ENCODE data around the gene GP9.

The GP9 gene

DNA sequence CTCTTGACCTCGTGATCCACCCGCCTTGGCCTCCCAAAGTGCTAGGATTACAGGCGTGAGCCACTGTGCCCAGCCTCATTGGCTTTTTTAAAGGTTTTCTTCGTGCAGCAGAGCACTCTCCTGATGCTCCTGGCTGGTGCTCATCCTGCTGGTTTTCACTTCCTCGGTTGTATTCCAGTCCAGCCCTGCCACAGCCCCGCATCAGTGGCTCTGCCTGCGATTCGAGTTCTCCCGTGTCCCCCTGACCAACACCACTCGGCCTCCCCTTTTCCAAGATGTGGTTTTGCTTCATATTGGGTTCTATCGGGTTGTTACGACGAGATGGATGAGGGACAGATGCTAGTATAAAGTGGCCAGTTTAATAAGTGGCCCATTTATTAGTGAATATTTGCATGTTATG is 31.7 kb upstream of the GP9 start:
- no peak for DNase-seq (ENCODE audit: low read depth, low spot score)

DNA sequence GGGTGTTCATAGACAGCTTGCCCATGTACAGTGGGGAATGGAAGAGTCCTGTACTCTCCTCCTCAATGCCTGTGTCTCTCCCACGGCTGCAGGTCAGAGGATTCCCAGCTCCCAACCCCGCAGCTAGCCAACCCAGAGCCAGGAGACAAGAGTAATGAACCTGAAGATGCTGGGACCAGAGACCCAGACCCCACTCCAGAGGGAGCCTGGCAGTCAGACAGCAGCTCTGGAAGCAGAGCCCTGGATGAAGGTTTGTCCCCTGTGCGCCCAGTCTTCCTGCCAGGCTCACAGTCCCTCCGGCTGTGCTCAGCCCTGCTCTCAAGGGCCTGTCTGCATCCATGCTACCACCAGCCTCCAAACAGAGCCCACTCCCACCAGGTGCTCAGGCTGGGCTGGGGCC is 30.0 kb upstream of the GP9 start:
- DNase-seq (ENCODE audit: low read depth, low spot score): no peak

DNA sequence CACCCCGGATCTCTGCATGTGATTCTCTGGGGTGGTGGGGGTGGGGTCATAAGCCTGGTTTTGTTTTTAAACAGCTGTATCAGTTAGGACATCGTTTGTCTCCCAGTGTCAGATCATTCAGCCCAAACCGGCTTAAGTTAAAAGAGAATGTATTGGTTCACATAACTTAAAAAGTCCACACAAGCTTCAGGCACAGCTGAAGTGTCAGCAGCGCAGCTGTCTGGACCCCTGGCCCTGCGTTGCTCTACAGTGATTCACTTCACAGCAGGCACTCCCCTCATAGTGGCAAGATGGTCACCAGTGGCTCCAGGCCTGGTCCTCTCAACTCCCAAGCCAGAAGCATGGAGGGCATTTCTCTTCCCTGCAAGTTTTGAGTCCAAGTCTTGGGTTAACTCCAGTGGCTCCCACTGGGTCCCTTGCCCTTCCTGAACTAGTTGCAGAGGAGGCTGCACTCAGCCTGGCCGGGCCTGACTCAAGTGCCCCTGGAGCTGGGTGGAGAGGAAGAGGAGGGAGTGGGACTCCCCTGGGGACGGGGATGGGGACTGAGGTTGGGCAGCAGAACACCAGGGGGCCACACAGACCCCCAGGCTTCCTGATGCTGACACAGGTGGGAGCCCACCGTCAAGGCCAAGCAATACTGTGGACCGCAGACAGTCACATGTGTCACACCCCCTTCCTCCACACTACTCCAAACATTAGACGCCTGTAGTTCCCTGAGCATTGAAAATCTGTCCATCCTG is 28.9 kb upstream of the GP9 start:
- DNase-seq (ENCODE audit: low read depth, low spot score): no peak

DNA sequence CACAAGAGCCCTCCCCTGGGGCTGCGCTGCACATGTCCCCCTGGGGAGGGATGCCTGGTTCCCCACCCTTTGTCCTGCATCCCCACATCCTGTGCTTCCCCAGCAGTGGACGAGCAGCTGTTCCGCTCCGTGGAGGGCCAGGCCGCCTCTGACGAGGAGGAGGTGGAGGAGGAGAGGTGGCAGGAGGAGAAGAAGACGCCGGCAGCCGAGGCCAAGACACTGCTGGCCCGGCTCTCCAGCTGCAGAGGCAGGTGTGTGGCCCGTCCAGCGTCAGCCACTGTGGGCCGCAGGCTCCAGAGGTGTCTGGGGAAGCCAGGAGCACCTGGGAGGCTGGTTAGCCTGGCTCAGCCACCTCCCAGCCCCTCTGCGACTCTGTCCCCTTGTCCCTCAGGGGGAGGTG is 27.9 kb upstream of the GP9 start:
- no peak for DNase-seq (ENCODE audit: low read depth, low spot score)

DNA sequence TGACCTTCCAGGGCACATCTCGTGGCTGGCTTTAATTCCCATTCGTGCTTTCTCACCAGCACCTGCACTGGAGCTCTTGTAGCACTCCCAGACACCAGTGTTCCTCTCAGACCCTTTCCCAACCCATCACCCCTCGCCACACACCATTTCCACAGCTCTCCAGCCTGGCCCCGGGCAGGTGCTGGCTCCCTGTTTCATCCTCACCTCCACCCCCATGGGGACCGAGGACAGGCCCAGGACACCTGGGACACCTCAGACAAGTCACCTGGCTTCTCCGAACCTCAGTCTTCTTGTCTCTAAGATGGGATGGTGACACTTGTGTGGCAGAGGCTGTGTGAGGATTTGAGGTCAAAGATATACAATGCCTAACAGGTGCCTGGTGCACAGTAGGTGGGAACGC is 27.4 kb upstream of the GP9 start:
- no peak for DNase-seq (ENCODE audit: low read depth, low spot score)

DNA sequence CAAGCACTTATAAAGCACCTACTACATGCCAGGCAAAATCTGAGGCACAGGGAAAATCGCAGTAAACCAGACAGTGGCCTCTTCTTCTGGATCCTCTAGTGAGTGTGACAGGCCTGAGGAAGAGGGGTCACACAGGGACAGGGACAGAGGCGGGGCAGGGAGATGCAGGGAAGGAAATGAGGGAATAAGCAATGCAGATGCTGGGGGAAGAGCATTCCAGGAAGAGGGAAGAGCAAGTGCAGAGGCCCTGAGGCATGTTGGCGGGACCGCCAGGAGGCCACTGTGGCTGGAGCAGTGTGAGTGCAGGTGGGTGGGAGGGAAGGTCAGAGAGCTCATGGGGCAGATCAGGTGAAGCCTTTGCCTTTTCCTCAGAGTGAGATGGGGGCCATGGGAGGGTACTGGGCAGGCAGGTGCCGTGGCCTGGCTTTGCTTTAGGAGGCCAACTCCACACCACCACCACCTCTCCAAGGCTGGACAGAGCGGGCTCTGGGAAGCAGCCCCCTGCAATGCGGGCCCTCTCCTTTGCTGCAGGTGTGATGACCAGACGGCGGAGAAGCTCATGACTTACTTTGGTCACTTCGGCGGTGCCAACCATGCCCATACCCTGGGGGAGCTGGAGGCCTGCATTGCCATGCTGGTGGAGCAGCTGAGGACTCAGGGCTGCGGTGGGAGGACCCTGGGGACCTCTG is 26.8 kb upstream of the GP9 start:
- no peak for DNase-seq (ENCODE audit: low read depth, low spot score)

DNA sequence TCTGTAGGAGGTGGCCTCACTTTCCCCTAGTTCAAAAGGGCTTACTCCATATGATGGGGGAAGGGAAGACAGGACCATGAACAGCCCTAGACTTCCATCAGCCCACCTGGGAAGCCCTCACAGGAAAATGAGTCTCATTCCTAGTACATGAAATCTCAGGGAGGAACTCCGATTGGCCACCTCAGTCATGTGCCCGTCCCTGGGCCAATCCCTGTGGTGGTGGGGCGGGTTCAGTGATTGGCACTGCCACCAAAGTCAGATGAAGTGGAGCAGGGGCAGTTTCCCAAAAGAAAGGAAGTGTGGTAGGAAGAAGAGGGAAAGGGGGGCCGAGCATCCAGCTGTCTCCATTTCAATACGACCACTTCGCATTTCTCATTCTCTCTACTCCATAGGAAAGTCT is 25.9 kb upstream of the GP9 start:
- DNase-seq (ENCODE audit: low read depth, low spot score): no peak

DNA sequence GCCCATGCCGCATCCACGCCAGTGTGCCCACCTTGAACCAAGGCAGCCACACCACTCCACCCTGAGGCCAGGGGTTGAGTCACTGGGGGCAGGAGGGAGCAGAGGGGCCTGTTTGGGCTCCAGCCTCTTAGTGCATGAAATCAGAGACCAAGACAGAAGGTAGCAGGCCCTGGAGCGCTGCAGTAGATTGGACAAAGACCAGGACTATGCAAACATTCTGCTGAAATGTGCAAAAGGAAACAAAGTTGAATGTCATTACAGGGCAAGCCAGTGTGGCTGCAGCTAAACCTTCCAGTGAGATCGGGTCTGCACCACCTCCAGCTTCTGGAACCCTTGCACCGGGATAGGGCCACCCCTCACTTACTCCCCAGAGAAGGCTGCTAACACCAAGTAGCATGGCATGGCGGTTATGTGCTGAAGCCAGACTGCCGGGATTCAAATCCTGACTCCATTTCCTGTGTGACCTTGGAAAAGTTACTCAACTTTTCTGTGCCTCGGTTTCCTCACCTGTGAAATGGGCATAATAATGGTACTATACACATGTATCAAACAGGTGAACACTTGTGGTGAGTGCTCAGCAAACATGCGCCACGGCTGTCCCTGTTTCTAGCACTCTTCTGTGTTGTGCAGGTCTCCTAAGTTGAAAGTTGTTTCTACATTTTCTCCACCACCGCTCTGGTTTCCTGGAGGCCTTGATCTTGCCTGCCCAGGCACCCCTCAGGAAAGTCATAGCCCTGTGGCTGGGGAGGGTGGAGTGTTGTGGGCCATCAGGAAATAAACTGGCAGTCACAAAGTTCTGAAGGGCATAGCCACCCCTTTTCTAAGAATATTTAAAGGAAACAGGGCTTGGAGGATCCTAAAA is 25.0 kb upstream of the GP9 start:
- no peak for DNase-seq (ENCODE audit: low read depth, low spot score)

DNA sequence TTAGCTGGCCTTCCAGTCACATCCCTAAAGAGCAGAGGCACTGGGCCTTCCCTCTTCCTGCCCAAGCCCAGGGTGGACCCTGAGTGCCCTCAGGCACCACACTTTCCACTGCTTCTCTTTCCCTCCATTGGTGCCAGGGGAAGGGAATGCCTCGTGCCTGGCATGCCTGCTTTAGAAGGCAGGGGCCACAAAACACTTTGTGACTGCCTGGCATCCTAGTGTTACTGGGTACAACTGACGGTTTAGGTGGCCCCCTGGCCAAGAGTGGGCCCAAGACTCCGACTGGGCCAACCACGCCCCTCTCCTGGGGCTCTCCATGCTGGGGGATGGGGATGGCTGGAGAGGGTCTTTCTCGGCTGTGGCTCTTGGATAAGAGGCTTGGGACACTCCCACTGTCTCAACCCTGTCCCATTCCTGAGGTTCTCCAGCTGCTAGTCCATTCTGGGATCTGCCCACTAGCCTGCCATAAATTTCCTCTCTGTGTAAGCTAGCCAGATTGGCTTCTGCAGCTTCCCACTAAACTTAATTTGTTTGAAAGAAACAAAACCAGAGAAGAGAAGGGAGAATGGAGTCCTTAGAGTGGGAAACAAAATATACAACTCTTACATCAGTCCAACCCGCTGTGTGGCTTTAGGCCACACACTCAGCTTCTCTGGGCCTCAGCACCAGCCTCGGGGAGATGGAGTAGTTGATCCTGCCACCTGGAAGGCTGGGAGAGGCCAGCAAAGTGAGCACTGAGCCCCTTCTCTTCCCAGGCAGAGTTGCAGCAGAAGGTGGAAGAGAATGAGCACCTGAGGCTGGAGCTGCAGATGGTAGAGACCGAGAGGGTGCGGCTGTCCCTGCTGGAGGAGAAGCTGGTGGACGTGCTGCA is 24.1 kb upstream of the GP9 start:
- DNase-seq (ENCODE audit: low read depth, low spot score): no peak

DNA sequence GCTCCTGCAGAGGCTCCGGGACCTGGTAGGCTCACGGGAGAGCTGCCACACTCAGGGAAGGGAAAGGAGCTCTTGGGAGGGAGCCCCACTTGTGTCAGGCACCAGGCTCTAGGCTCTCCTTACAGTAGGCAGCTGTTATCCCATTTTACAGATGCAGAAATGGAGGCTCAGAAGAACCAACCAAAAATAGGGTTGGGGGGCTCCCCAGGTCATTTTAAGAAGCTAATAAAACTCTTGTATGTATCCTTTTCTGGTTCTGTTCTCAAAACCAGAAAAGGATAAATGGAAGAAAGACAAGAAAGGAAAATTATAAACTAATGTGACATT is 23.5 kb upstream of the GP9 start:
- DNase-seq (ENCODE audit: low read depth, low spot score): no peak

DNA sequence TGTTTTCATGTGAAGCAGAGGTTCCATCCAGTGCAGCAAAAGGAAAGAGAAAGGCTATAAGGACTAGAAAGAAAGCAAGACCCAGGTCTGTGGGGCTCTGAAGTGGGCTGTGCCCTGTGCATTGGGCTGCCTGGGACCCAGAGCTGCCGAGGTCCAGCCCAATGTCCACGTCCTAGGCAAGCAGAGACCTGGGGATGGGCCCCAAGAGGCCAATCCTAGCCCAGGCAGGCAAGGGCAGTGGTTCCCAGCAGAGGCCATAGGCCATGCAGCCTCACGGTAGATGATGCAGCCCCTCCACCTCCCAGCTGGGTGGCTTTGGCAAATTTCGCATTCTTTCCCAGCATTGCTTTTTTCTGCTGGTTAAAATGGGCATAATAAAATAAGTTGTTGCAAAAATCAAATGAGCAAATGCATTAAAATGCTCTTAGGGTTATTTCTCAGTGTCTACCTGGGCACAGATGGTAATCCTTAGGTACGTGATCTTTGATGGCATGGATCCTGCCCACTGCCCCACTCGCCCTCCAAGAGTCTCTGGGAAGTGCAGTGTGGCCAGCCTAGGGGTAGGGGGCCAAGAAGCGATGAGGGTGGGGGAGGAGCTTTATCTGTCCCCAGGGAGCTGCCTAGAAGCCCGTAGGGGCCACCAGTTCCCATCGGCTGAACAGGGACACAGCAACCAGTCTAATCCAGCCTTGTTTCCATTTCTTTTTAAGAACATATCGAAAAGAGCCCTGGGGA is 22.3 kb upstream of the GP9 start:
- DNase-seq (ENCODE audit: low read depth, low spot score): no peak

DNA sequence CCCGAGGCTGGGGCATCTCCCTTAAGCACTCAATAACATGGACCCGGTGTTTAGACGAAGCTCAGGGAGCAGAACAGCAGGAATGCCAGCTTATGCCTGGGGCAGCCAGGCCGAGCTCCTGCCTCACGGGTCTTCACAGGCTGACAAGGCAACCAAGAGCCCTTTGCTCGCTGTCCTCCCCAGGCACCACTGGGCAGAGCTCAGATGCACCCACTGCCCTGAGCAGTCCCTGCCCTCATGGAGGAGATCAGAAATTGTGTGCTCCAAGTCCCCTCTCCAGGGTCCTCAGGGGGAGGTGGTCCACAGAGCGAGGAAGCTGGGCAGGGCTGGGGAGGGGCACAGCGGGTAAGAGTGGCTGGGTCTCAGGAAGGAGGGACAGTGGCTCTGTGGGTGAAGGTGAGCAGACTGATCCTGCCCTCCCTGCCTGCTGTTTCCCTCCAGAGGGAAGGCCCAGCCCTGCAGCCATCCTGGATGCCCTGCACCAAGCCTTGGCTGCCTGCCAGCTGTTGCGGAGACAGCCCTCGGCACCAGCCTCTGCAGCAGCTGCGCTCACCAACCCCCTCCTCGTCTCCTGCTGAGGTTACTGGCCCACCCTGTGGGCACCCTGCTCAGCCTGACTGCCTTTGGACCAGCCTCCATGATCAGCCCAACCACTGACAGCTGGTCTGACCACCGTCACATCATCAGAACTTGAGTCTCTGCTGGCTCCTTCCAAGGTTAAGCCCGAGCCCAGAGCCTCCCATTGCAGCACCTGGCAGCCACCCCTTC is 21.1 kb upstream of the GP9 start:
- DNase-seq (ENCODE audit: low read depth, low spot score): no peak

DNA sequence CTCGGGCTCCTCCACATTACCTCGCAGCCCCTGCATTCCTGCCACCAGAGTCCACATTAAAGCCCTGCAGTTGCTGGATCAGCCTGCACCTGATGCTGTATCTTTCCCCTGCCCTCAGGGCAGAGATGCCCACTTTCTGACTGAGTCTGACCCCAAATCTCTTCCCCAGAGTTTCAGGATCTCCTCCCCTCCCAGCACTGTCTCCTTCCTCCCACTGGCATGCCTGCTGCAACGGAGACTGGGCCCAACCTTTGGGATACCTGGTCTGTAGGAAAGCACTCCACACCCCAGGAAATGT is 20.6 kb upstream of the GP9 start:
- DNase-seq (ENCODE audit: low read depth, low spot score): no peak

DNA sequence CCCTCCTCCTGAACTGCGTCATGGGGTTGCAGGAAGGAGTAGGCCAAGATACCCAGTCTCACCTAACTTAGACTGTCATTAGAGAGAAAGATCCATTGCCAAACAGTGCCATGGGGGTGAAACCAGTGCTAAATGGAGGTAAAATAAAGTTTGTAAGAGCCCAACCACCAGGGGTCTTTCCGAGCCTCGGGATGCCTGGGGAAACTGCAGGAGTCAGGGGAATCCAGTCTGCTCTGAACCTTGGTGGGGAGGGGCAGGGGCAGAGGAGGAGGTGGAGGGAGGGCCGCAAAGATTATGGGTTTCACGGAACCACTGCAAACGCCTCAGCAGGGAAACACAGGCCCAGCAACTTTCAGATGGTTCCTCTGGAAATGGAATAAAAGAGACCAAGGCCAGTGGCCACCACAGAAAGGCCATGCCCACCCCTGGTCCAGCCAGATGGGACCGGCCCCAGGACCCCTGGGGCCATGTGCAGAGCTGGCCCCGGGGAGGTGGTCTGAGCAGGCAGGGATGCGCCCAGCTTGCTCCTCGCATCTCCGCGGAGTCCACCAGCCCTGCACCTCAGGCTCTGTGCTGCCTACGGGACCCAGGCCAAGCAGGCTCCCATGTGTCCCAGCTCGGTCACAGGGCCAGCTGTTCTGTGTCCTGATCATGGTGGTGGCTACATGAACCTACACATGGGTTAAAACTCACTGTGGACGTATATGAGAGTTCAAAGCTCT is 19.8 kb upstream of the GP9 start:
- no peak for DNase-seq (ENCODE audit: low read depth, low spot score)

DNA sequence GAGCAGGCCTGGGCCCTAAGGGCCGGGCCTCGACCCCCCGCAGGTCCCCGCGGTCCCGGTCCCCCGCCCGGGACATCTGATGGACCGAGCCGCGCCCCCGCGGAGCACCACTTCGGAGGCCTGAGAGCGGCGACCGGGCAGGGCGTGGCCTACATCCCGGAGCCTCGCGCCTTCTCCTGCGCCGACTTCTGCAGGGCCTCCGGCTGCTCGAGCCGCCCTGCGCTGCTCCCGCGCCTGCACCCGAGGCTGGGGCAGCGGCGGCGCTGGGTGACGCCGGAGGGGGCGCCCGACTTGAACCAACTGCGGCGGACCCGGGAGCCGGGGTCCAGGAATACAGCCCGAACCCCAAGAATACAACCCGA is 14.9 kb upstream of the GP9 start:
- no peak for DNase-seq (ENCODE audit: low read depth, low spot score)

DNA sequence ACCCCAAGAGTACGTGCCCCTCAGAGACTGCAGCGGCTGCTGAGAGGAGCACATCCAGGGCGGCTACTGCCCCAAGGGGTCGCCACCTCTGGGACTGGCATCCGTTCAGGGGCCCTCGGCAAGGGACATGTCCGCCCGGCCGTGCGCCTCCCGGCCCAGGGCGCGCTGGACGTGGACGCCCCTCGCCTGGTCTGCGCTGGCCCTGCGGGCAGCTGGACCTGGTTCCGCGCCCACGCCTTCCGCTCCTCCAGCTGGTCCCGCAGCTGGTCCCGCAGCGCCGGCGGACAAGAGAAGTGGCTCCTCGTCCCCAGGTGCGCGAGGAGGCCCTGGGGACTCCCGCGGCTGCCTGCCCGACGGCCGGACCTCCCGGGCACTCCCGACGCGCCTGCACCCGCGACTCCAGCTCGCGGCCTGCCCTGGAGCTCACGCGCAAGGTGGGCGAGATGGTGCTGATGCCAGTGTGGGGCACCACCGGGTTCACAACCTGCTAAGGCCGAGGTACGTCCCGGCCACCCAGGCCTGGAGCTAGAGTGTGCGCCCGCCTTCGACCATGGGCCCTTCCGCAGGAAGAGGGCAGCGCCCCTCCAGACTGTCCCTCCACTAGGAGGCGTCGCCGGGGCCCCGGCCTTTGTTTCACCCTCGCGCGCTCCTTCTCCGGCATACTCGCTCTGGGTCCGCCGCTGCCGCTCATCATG is 14.4 kb upstream of the GP9 start:
- no peak for DNase-seq (ENCODE audit: low read depth, low spot score)

DNA sequence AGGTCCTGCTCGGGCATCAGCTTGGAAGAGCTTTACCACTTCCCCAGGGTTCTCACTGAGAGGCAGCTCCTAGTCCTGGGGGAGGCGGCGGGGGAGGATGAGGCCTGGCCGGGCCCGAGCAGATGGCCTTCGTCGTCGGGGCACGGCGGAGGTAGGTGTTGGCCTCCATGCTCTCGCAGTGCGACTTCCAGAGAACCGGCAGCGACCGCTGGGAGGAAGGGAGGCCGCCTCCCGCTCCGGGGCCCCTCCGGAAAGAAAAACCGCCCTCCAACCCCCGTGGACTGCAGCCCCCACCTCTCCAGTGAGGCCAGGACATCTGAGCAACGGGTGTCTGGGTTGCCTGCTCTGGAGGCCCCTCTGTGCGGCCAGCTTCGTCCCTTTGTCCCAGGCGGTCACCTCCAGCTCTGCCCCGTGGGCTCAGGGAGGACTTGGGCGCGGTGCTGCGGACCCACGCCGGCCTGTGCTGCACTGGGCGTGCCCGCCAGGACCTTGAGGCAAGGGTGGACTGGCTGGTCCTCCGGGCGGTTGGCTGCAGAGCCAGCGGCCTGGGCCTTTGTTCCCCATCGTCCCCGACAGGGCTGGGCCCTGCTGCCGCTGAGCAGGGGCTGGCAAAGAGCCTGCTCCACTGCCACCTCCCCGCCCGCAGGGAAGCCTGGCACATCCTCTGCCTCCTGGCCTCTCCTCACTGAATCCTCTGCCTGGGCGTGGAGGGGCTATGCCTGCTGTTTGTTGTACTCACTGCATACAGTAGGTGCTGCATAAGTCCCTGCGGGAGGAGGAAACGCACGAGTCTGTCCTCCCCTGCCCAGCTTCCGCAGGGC is 13.6 kb upstream of the GP9 start:
- DNase-seq (ENCODE audit: low read depth, low spot score): no peak

DNA sequence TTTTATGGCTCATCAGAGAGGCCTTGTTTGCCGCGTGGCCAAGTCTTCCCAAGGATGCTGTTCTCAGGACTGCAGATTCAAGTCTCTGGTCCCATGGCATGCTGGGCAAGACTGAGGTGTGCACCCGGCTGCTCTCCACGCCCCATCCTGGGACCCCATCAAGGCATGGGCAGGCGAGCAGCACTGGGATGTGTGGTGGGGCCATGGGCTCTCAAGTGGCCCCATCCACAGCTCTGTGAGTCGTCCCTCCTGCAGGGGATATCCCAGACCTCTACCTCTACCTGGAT is 13.1 kb upstream of the GP9 start:
- DNase-seq (ENCODE audit: low read depth, low spot score): no peak

Data from brain pericyte (primary cell).